H1 (cell line): Measurements from ENCODE around the gene CDH1. TPM values are rescaled to one million over a fixed set of nuclear protein-coding genes. Genes with fewer than 3 reads are reported as not detected.

Experiments
- ATF2 ChIP-seq: IDR thresholded peaks from 2 replicates; pipeline ENCODE4 v1.6.1; 2012; ENCODE audit warnings: low read length, inconsistent platforms
- CTBP2 ChIP-seq: IDR thresholded peaks from 2 replicates; pipeline ENCODE4 v1.7.0; 2011; ENCODE audit warnings: borderline replicate concordance, mild to moderate bottlenecking, moderate library complexity, mixed read lengths, low read length; ENCODE audit not compliant: insufficient read depth, insufficient read length
- JUN ChIP-seq: IDR thresholded peaks from 2 replicates; pipeline ENCODE4 v1.6.1; 2011; ENCODE audit warnings: low read depth, mild to moderate bottlenecking, improper control_type of control experiment, low read length
- KDM1A ChIP-seq: fragments of 200-600, 300-600 bp; sonication (generic); IDR thresholded peaks from 2 replicates; pipeline ENCODE4 v1.7.1; 2016; ENCODE audit warnings: mild to moderate bottlenecking, low read length, borderline replicate concordance
- POU5F1 ChIP-seq: IDR thresholded peaks from 2 replicates; pipeline ENCODE4 v1.6.1; 2011; ENCODE audit warnings: low read depth, mild to moderate bottlenecking, low read length, moderate library complexity
- TAF7 ChIP-seq: optimal IDR thresholded peaks from 2 replicates; pipeline ENCODE3; 2011; ENCODE audit warnings: low read depth, mild to moderate bottlenecking, inconsistent platforms, low read length, moderate library complexity, borderline replicate concordance
- YY1 ChIP-seq: IDR thresholded peaks from 2 replicates; pipeline ENCODE4 v1.6.1; 2011; ENCODE audit warnings: low read depth, mild to moderate bottlenecking, low read length
- polyA plus RNA-seq, 7 experiments: library from polyadenylated mRNA; depleted of rRNA in 3 of 7; stranded (reverse) in 5 of 7; unstranded in 2 of 7; fragments of >200 nt in 5 of 7; fragments of 200-250 nt in 2 of 7; gene quantifications; 1 replicate in 5 of 7; 2 replicates in 1 of 7; 4 replicates in 1 of 7; pipeline versions ENCODE4 v1.2.1 to v1.2.3, GENCODE V29; 2011 to 2013; ENCODE audit warnings: missing spikeins in 2 of 7, mixed read lengths in 2 of 7
- total RNA-seq: library from RNA; stranded (reverse); fragmentation: NEBNext Ultra II Directional; extraction: Animal tissue kit (Norgen Biotek cat#: 25700); gene quantifications from 2 replicates; pipeline ENCODE4 v1.2.1, GENCODE V29; 2021

The CDH1 gene
- total and polyA plus RNA-seq, 2 of the 8 experiments (the other 6 are each of a cell fraction or from before 2014, with no cell fraction given), result 133 to 265 TPM

- no peak for TF ChIP-seq YY1
- TF ChIP-seq TAF7, result no peak
- no peak for TF ChIP-seq POU5F1
- TF ChIP-seq JUN, result no peak
- no peak for TF ChIP-seq ATF2
- TF ChIP-seq KDM1A, result no peak
- TF ChIP-seq CTBP2, result no peak
Measured at GRCh38 chr16:68814516-68814915, 77.4 kb downstream of the CDH1 start (continued).
